H1 (cell line): Measurements from ENCODE around the gene ANO2.

ENCODE experiments used
- ATF2 ChIP-seq: IDR thresholded peaks from 2 replicates; pipeline ENCODE4 v1.6.1; 2012; ENCODE audit warnings: low read length, inconsistent platforms
- ATF3 ChIP-seq: IDR thresholded peaks from 2 replicates; pipeline ENCODE4 v1.6.1; 2011; ENCODE audit warnings: low read depth, mild to moderate bottlenecking, low read length; ENCODE audit not compliant: insufficient read depth
- CTCF ChIP-seq, 3 experiments: IDR thresholded peaks; 1 replicate in 2 of 3; 2 replicates in 1 of 3; pipeline versions ENCODE4 v1.5.1 to v1.6.1; 2011; ENCODE audit warnings: low read length in 3 of 3, mild to moderate bottlenecking in 3 of 3, inconsistent platforms in 2 of 3, low read depth in 1 of 3, moderate library complexity in 1 of 3; ENCODE audit not compliant: insufficient read depth in 1 of 3; ENCODE audit errors: control extremely low read depth in 1 of 3
- EZH2 ChIP-seq: fragments of 200-600 bp; sonication (generic); IDR thresholded peaks from 2 replicates; pipeline ENCODE4 v1.7.1; 2012; ENCODE audit warnings: low read depth, mild to moderate bottlenecking, moderate library complexity, low read length, inconsistent platforms; ENCODE audit not compliant: severe bottlenecking
- HDAC2 ChIP-seq, 2 experiments: fragments of 300-600 bp in 1 of 2; sonication (generic) in 1 of 2; IDR thresholded peaks; 2 replicates each; pipeline ENCODE4 v1.6.1; 2011 to 2012; ENCODE audit warnings: low read depth in 2 of 2, low read length in 2 of 2, mild to moderate bottlenecking in 2 of 2, moderate library complexity in 2 of 2, borderline replicate concordance in 1 of 2, inconsistent platforms in 1 of 2
- JUN ChIP-seq: IDR thresholded peaks from 2 replicates; pipeline ENCODE4 v1.6.1; 2011; ENCODE audit warnings: low read depth, mild to moderate bottlenecking, improper control_type of control experiment, low read length
- JUND ChIP-seq: IDR thresholded peaks from 2 replicates; pipeline ENCODE4 v1.6.1; 2011; ENCODE audit warnings: mild to moderate bottlenecking, improper control_type of control experiment, low read length
- MAFK ChIP-seq: IDR thresholded peaks from 2 replicates; pipeline ENCODE4 v1.6.1; 2012; ENCODE audit warnings: low read depth, mild to moderate bottlenecking, improper control_type of control experiment, low read length
- POLR2A ChIP-seq, 2 experiments: IDR thresholded peaks; 1 replicate in 1 of 2; 2 replicates in 1 of 2; pipeline ENCODE4 v1.6.1; 2011; ENCODE audit warnings: low read depth in 2 of 2, low read length in 2 of 2, mild to moderate bottlenecking in 2 of 2; ENCODE audit errors: control extremely low read depth in 1 of 2
- SRF ChIP-seq: IDR thresholded peaks from 2 replicates; pipeline ENCODE4 v1.6.1; 2011; ENCODE audit warnings: mild to moderate bottlenecking, low read depth, low read length, moderate library complexity
- TAF1 ChIP-seq: IDR thresholded peaks from 2 replicates; pipeline ENCODE4 v1.6.1; 2011; ENCODE audit warnings: mild to moderate bottlenecking, low read depth, low read length
- TCF12 ChIP-seq: IDR thresholded peaks from 2 replicates; pipeline ENCODE4 v1.6.1; 2011; ENCODE audit warnings: low read depth, mild to moderate bottlenecking, low read length
- YY1 ChIP-seq: IDR thresholded peaks from 2 replicates; pipeline ENCODE4 v1.6.1; 2011; ENCODE audit warnings: low read depth, mild to moderate bottlenecking, low read length

- no peak for TF ChIP-seq SRF
- no peak for TF ChIP-seq TCF12
- no peak for TF ChIP-seq EZH2
- no peak for TF ChIP-seq CTCF (IDR thresholded peaks at IDR 0.05; ENCODE audit: control extremely low read depth in 1 of 3, insufficient read depth in 1 of 3, low read depth in 1 of 3, low read length in 3 of 3)
- TF ChIP-seq YY1, result no peak
- TF ChIP-seq JUN, result no peak
- TF ChIP-seq ATF3, result no peak
- TF ChIP-seq MAFK, result no peak
- TF ChIP-seq HDAC2 (IDR thresholded peaks at IDR 0.05; ENCODE audit: borderline replicate concordance in 1 of 2, low read depth in 2 of 2, low read length in 2 of 2), result no peak
- no peak for TF ChIP-seq POLR2A (IDR thresholded peaks at IDR 0.05; ENCODE audit: control extremely low read depth in 1 of 2, low read depth in 2 of 2, low read length in 2 of 2)
- TF ChIP-seq TAF1, result no peak
- no peak for TF ChIP-seq JUND
- TF ChIP-seq ATF2, result no peak
Measured at GRCh38 chr12:5592310-5592709, 352.7 kb downstream of the ANO2 start.
